ENCODE data around the gene SETDB1.

GRCh38 chr1:150902346-150902745, 23.8 kb upstream of the SETDB1 start:
- TF ChIP-seq POLR2AphosphoS5 (IDR thresholded peaks at IDR 0.05) (no peak), CTCF (IDR thresholded peaks at IDR 0.05) (no peak)
